Astrocyte (in vitro differentiated cells and primary cell): Measurements from ENCODE around the gene GSG1L.

Experiments used
- EZH2 ChIP-seq: IDR thresholded peaks from 2 replicates; pipeline ENCODE4 v1.6.1; 2012; ENCODE audit warnings: mild to moderate bottlenecking, low read length, inconsistent platforms; ENCODE audit not compliant: insufficient read depth
- TF ChIP-seq, protein P1 (sequence below): IDR thresholded peaks from 2 replicates; pipeline ENCODE4 v1.5.1; 2011; ENCODE audit warnings: low read depth, mild to moderate bottlenecking, inconsistent platforms, low read length, moderate library complexity; ENCODE audit not compliant: insufficient read depth

DNA sequence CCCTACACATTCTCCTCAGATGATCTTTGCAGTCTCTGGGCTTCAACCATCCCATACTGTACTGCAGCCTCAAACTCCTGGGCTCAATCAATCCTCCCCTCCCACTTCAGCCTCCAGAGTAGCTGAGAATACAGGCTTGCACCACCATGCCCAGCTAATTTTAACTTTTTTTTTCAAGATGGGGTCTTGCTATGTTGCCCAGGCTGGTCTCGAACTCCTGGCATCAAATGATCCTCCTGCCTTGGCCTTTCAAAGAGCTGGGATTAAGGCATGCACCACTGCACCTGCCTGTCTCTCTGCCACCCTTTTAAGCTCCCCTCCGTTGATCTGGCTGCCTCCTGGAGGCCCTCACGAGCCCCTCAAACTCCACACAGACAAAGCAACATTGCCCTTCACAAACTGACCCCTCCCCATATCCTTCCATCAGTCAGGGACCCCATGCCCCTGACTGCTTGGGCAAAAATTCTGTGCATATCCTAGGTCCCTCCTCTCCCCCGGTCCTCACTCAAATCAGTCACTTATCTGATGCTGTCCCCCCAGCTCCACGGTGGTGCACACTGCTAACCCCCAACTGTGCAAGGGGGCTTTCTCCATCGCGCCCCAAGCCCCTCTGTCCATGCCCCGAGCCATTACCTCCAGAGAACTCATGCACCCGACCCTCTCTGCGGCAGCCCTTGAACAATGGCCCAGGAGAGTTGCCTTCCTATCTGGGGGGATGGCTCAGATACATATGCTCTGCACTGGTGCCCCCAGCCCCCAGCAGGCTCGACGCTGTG is 260.7 kb downstream of the GSG1L start:
- TF ChIP-seq EZH2: no peak
- TF ChIP-seq, protein P1, sequence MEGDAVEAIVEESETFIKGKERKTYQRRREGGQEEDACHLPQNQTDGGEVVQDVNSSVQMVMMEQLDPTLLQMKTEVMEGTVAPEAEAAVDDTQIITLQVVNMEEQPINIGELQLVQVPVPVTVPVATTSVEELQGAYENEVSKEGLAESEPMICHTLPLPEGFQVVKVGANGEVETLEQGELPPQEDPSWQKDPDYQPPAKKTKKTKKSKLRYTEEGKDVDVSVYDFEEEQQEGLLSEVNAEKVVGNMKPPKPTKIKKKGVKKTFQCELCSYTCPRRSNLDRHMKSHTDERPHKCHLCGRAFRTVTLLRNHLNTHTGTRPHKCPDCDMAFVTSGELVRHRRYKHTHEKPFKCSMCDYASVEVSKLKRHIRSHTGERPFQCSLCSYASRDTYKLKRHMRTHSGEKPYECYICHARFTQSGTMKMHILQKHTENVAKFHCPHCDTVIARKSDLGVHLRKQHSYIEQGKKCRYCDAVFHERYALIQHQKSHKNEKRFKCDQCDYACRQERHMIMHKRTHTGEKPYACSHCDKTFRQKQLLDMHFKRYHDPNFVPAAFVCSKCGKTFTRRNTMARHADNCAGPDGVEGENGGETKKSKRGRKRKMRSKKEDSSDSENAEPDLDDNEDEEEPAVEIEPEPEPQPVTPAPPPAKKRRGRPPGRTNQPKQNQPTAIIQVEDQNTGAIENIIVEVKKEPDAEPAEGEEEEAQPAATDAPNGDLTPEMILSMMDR: no peak
